GM12878 (cell line): ENCODE results near the gene GALNTL6. TPM values are rescaled to one million over a fixed set of nuclear protein-coding genes. Genes with fewer than 3 reads are reported as not detected.

ENCODE experiments used
- CHD1 ChIP-seq: IDR thresholded peaks from 2 replicates; pipeline ENCODE4 v1.6.1; 2012; ENCODE audit warnings: low read depth, low read length, improper control_type of control experiment
- NFYA ChIP-seq: IDR thresholded peaks from 2 replicates; pipeline ENCODE4 v1.6.1; 2011; ENCODE audit warnings: low read depth, mild to moderate bottlenecking, low read length, improper control_type of control experiment, borderline replicate concordance
- ZNF217 ChIP-seq: fragments of 450-650 bp; IDR thresholded peaks from 2 replicates; pipeline ENCODE4 v1.6.1; 2017; ENCODE audit warnings: antibody characterized with exemption, mild to moderate bottlenecking
- ZZZ3 ChIP-seq: IDR thresholded peaks from 2 replicates; pipeline ENCODE4 v1.6.1; 2011; ENCODE audit warnings: low read depth; ENCODE audit not compliant: control insufficient read depth, insufficient read length
- polyA plus RNA-seq, 11 experiments: library from polyadenylated mRNA; depleted of rRNA in 4 of 11; unstranded in 6 of 11; stranded (reverse) in 5 of 11; fragments of >200 nt; fragmentation: Nextera tagmentation in 4 of 11; fragmentation: Illumina TruSeq in 1 of 11; extraction: Ambion mirVana in 4 of 11; extraction: Trizol in 1 of 11; gene quantifications; 1 replicate in 1 of 11; 2 replicates in 10 of 11; pipeline versions ENCODE4 v1.2.1 to v1.2.3, GENCODE V29; 2011 to 2016; ENCODE audit warnings: inconsistent platforms in 2 of 11, missing spikeins in 2 of 11, low read depth in 1 of 11
- total RNA-seq, 4 experiments: library from RNA; depleted of rRNA in 3 of 4; stranded (reverse); fragments of >200 nt in 3 of 4; fragmentation: Illumina TruSeq in 1 of 4; extraction: Trizol in 1 of 4; gene quantifications; 2 replicates each; pipeline versions ENCODE4 v1.2.1 to v1.2.3, GENCODE V29; 2013 to 2021
- TF ChIP-seq, protein P1 (sequence below): fragments of 450-650 bp; IDR thresholded peaks from 2 replicates; pipeline ENCODE4 v1.6.1; 2017; ENCODE audit warnings: mild to moderate bottlenecking, moderate library complexity
- TF ChIP-seq, protein P2 (sequence below): fragments of 450-650 bp; IDR thresholded peaks from 2 replicates; pipeline ENCODE4 v1.6.1; 2018; ENCODE audit warnings: borderline replicate concordance, mild to moderate bottlenecking; ENCODE audit not compliant: partially characterized antibody
- TF ChIP-seq, protein P3 (sequence below): fragments of 450-650 bp; IDR thresholded peaks from 2 replicates; pipeline ENCODE4 v1.6.1; 2017; ENCODE audit warnings: mild to moderate bottlenecking, low read depth, inconsistent platforms; ENCODE audit not compliant: poor library complexity, severe bottlenecking

GALNTL6 gene
- total and polyA plus RNA-seq, 10 of the 15 experiments (the other 5 are each of a cell fraction or from before 2014, with no cell fraction given): 0.01 to 0.29 TPM; not detected in 8

DNA sequence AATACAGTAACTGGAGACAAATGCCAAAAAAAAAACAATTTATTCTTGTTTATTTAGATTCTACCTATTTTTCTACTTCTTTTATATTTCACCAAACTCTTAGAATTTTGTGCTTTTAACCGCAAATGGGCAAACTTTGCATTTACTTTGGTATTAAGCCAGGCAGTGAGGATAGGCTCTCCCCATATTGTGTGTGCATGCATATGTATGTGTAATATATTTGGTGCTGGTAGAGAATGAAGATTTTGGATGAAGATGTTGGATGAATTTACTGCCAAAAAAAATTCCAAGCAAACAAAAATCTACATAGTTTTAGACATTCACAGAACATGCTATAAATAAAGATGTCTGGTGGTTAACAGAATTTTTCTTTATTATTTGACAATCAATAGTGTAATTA, 30.3 kb downstream of the GALNTL6 start (continued):
- TF ChIP-seq, protein P1, sequence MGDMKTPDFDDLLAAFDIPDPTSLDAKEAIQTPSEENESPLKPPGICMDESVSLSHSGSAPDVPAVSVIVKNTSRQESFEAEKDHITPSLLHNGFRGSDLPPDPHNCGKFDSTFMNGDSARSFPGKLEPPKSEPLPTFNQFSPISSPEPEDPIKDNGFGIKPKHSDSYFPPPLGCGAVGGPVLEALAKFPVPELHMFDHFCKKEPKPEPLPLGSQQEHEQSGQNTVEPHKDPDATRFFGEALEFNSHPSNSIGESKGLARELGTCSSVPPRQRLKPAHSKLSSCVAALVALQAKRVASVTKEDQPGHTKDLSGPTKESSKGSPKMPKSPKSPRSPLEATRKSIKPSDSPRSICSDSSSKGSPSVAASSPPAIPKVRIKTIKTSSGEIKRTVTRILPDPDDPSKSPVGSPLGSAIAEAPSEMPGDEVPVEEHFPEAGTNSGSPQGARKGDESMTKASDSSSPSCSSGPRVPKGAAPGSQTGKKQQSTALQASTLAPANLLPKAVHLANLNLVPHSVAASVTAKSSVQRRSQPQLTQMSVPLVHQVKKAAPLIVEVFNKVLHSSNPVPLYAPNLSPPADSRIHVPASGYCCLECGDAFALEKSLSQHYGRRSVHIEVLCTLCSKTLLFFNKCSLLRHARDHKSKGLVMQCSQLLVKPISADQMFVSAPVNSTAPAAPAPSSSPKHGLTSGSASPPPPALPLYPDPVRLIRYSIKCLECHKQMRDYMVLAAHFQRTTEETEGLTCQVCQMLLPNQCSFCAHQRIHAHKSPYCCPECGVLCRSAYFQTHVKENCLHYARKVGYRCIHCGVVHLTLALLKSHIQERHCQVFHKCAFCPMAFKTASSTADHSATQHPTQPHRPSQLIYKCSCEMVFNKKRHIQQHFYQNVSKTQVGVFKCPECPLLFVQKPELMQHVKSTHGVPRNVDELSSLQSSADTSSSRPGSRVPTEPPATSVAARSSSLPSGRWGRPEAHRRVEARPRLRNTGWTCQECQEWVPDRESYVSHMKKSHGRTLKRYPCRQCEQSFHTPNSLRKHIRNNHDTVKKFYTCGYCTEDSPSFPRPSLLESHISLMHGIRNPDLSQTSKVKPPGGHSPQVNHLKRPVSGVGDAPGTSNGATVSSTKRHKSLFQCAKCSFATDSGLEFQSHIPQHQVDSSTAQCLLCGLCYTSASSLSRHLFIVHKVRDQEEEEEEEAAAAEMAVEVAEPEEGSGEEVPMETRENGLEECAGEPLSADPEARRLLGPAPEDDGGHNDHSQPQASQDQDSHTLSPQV: no peak
- TF ChIP-seq, protein P2, sequence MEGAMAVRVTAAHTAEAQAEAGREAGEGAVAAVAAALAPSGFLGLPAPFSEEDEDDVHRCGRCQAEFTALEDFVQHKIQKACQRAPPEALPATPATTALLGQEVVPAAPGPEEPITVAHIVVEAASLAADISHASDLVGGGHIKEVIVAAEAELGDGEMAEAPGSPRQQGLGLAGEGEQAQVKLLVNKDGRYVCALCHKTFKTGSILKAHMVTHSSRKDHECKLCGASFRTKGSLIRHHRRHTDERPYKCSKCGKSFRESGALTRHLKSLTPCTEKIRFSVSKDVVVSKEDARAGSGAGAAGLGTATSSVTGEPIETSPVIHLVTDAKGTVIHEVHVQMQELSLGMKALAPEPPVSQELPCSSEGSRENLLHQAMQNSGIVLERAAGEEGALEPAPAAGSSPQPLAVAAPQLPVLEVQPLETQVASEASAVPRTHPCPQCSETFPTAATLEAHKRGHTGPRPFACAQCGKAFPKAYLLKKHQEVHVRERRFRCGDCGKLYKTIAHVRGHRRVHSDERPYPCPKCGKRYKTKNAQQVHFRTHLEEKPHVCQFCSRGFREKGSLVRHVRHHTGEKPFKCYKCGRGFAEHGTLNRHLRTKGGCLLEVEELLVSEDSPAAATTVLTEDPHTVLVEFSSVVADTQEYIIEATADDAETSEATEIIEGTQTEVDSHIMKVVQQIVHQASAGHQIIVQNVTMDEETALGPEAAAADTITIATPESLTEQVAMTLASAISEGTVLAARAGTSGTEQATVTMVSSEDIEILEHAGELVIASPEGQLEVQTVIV: no peak
- TF ChIP-seq NFYA: no peak
- no peak for TF ChIP-seq ZNF217
- TF ChIP-seq, protein P3, sequence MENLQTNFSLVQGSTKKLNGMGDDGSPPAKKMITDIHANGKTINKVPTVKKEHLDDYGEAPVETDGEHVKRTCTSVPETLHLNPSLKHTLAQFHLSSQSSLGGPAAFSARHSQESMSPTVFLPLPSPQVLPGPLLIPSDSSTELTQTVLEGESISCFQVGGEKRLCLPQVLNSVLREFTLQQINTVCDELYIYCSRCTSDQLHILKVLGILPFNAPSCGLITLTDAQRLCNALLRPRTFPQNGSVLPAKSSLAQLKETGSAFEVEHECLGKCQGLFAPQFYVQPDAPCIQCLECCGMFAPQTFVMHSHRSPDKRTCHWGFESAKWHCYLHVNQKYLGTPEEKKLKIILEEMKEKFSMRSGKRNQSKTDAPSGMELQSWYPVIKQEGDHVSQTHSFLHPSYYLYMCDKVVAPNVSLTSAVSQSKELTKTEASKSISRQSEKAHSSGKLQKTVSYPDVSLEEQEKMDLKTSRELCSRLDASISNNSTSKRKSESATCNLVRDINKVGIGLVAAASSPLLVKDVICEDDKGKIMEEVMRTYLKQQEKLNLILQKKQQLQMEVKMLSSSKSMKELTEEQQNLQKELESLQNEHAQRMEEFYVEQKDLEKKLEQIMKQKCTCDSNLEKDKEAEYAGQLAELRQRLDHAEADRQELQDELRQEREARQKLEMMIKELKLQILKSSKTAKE: no peak
- no peak for TF ChIP-seq CHD1
- TF ChIP-seq ZZZ3: no peak
- TF ChIP-seq, all 136 proteins: peak for 0
